Activated T-cell treated with anti-CD3 and anti-CD28 coated beads for 24 hours (primary cell): Measurements from ENCODE around the gene NFKBIE.
"Not testable (repeated sequence)": the region's sequence is repeated elsewhere in the genome, so short reads cannot be mapped to it uniquely, and the experiment has no call there.

Experiments
- DNase-seq: peaks from one replicate; pipeline ENCODE4 v3.0.0-alpha.2; 2020; ENCODE audit warnings: low read depth

Gene NFKBIE

GRCh38 chr6:44265007-44265721, at the start of gene NFKBIE:
Gene NFKBIE, minus strand, starts transcription at chr6:44265551. Its CDS starts 205 bp downstream, at chr6:44265346.
- peak; percentile 96 for DNase-seq

- DNase-seq, result not testable (repeated sequence)
Observed at GRCh38 chr6:44314657-44315056, 49.3 kb upstream of the NFKBIE start.

GRCh38 chr6:44312901-44313788, 47.8 kb upstream of the NFKBIE start, which contains the start of gene AARS2:
Gene AARS2, minus strand, starts transcription at chr6:44313347. Its CDS starts 24 bp downstream, at chr6:44313323.
- DNase-seq, result peak; percentile 90

- no peak for DNase-seq
Observed at GRCh38 chr6:44311767-44312166, 46.4 kb upstream of the NFKBIE start.

GRCh38 chr6:44311304-44311703, 46.0 kb upstream of the NFKBIE start:
- no peak for DNase-seq

- no peak for DNase-seq
Observed at GRCh38 chr6:44310241-44310640, 44.9 kb upstream of the NFKBIE start.

GRCh38 chr6:44309631-44310030, 44.3 kb upstream of the NFKBIE start:
- no peak for DNase-seq

- DNase-seq, result no peak
Observed at GRCh38 chr6:44309092-44309491, 43.7 kb upstream of the NFKBIE start.

GRCh38 chr6:44307217-44307616, 41.9 kb upstream of the NFKBIE start:
- no peak for DNase-seq

- DNase-seq, result no peak
Observed at GRCh38 chr6:44306710-44307109, 41.4 kb upstream of the NFKBIE start.

GRCh38 chr6:44305200-44305725, 39.9 kb upstream of the NFKBIE start:
- no peak for DNase-seq

GRCh38 chr6:44304282-44305199, 39.2 kb upstream of the NFKBIE start:
- peak; percentile 19 for DNase-seq

GRCh38 chr6:44303842-44304241, 38.5 kb upstream of the NFKBIE start:
- DNase-seq, result no peak

- DNase-seq, result no peak
Observed at GRCh38 chr6:44302856-44303255, 37.5 kb upstream of the NFKBIE start.

GRCh38 chr6:44301782-44302564, 36.6 kb upstream of the NFKBIE start:
- DNase-seq, result no peak

GRCh38 chr6:44301106-44301505, 35.8 kb upstream of the NFKBIE start:
- no peak for DNase-seq

GRCh38 chr6:44300292-44300823, 35.0 kb upstream of the NFKBIE start:
- DNase-seq, result no peak

- DNase-seq, result no peak
Observed at GRCh38 chr6:44298864-44299263, 33.5 kb upstream of the NFKBIE start.

GRCh38 chr6:44298055-44298803, 32.9 kb upstream of the NFKBIE start:
- no peak for DNase-seq
